ENCODE results near the gene AMPD2.

Gene AMPD2

GRCh38 chr1:109619576-109620400, at the start of gene AMPD2, which contains the start of gene GNAT2:
TSS of gene AMPD2 (plus strand) at chr1:109619837. CDS start at chr1:109621176, 1,339 bp downstream.
TSS of gene GNAT2 (minus strand) at chr1:109619616. CDS start at chr1:109612870, 6,746 bp downstream.
- peak; percentile 13 for DNase-seq

- no peak for DNase-seq
These were observed 49.2 kb upstream of the AMPD2 start for GRCh38 chr1:109570414-109570813.

GRCh38 chr1:109573785-109574184, 45.9 kb upstream of the AMPD2 start:
- DNase-seq: no peak

GRCh38 chr1:109578947-109579443, 40.6 kb upstream of the AMPD2 start:
- no peak for DNase-seq

- no peak for DNase-seq
These were observed 40.1 kb upstream of the AMPD2 start for GRCh38 chr1:109579491-109579890.

- DNase-seq: no peak
These were observed 37.6 kb upstream of the AMPD2 start for GRCh38 chr1:109582021-109582420.

GRCh38 chr1:109584766-109585165, 34.9 kb upstream of the AMPD2 start:
- DNase-seq: no peak

GRCh38 chr1:109586055-109586454, 33.6 kb upstream of the AMPD2 start:
- DNase-seq: no peak

GRCh38 chr1:109589177-109589576, 30.5 kb upstream of the AMPD2 start:
- DNase-seq: no peak

- DNase-seq: no peak
These were observed 30.0 kb upstream of the AMPD2 start for GRCh38 chr1:109589679-109590078.

- no peak for DNase-seq
These were observed 26.7 kb upstream of the AMPD2 start for GRCh38 chr1:109592916-109593315.

- no peak for DNase-seq
These were observed 24.1 kb upstream of the AMPD2 start for GRCh38 chr1:109595531-109595930.

- no peak for DNase-seq
These were observed 21.5 kb upstream of the AMPD2 start for GRCh38 chr1:109598156-109598555.

- DNase-seq: no peak
These were observed 21.0 kb upstream of the AMPD2 start for GRCh38 chr1:109598655-109599054.

- DNase-seq: no peak
These were observed 16.4 kb upstream of the AMPD2 start for GRCh38 chr1:109603229-109603628.

- DNase-seq: no peak
These were observed 14.3 kb upstream of the AMPD2 start for GRCh38 chr1:109605381-109605780.

GRCh38 chr1:109609881-109610280, 9.8 kb upstream of the AMPD2 start:
- no peak for DNase-seq

GRCh38 chr1:109610609-109611307, 8.9 kb upstream of the AMPD2 start:
- no peak for DNase-seq

GRCh38 chr1:109611308-109611990, 8.2 kb upstream of the AMPD2 start:
- DNase-seq: no peak

GRCh38 chr1:109613361-109614147, 6.1 kb upstream of the AMPD2 start:
- no peak for DNase-seq

GRCh38 chr1:109615879-109616278, 3.8 kb upstream of the AMPD2 start:
- DNase-seq: no peak

- DNase-seq: no peak
These were observed 3.2 kb upstream of the AMPD2 start for GRCh38 chr1:109616391-109616790.

Measured in GOT3 (cell line).